HG03196 (cell line): ENCODE measurements around the gene EEF1B2.
"Not testable (repeated sequence)": the region's sequence is repeated elsewhere in the genome, so short reads cannot be mapped to it uniquely, and the experiment has no call there.

Source experiments
- ATAC-seq: cut with Tn5 transposase; IDR thresholded peaks from one replicate; pipeline ENCODE4 v1.9.1; 2021; ENCODE audit not compliant: unreplicated experiment

The EEF1B2 gene

DNA sequence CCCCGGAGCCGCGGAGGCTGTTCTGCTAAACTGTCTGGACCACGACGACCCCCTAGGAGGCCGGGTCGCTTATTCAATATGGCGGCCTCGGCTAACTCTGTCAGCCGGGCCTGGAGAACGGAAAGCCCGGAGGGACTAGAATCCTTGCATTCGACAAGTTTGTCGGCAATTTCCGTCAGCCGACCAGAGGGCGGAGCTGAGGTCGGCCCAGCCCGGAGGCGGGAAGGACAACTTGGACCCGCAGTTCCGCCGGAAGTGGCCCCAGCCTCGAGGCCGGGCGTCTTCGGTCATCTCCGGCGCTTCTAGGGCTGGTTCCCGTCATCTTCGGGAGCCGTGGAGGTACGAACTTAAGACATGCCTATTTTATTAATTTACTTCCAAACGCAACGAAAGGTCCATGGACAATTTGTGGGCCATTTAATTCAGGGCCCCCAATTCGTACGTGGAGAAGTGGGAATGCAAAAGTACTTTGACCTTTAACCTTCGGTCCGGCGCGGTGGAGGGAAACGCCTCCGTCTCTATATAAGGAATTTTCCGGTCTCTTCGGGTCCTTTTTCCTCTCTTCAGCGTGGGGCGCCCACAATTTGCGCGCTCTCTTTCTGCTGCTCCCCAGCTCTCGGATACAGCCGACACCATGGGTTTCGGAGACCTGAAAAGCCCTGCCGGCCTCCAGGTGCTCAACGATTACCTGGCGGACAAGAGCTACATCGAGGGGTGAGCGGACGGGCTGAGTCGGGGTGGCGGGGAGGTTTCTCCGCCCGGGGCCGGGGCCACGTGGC, at the start of gene EEF1B2, which contains the start of gene NDUFS1:
TSS of gene EEF1B2 (plus strand) at position 550 of the 779 bp plus-strand sequence. CDS start at position 635, 85 bp downstream.
TSS of gene NDUFS1 (minus strand) at position 99 of the 779 bp plus-strand sequence. CDS start 5,766 bp downstream, outside the sequence.
- ATAC-seq, result peak; percentile 94

- no peak for ATAC-seq
Observed at GRCh38 chr2:206112108-206112507, 47.6 kb upstream of the EEF1B2 start.

DNA sequence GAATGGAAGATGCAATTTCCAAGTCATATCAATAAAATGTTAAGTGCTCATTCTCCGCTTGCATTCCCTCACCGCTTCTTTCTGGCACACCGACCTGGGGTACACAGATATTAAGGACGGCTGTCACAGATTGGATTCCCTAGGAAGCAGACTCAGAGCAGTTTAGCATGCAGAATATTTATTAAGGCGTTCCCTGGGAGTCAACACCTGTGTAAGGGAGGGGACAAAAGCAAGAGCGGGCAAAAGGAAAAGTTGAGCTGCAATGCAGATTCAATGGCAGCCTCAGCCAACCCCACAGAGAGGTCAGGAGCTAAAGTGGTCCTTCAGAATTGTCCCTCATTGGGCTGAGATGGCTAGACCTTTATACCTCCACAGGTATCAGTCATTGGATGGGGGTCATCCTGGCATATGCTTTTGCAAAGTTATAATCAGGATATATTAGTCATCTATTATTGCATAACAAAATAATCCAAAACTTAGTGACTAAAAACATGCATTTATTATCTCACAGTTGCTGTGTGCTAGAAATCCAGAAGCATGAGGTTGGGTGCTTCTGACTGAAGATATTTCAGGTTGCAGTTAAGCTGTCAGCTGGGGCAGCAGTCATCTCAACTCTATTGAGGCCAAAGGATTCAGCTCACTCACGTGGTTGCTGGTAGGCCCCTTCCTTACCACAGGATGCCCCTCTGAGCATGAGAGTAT, 46.7 kb upstream of the EEF1B2 start:
- ATAC-seq, result no peak

DNA sequence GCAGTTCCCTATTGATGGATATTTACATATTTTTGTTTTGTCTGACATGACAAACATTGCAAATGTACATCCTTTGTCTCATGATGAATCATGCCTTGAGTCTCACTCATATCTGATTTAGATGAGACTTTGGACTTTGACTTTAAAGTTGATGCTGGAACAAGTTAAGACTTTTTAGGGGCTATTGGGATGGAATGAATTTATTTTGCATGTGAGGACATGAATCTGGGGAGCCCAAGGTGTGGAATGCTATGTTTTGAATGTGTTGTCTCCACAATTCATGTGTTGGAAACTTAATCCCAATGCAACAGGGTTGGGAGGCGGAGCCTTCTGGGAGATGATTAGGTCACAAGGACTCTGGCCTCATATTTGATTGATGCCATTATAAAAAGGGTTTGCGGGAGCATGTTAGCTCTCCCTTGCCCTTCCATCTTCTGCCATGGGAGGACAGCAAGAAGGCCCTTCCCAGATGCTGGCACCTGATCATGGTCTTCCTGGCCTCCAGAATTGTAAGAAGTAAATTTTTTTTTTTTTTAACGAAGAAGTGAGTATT, 44.6 kb upstream of the EEF1B2 start:
- ATAC-seq, result no peak

GRCh38 chr2:206116278-206116677, 43.4 kb upstream of the EEF1B2 start:
- ATAC-seq, result no peak

GRCh38 chr2:206122569-206122968, 37.1 kb upstream of the EEF1B2 start:
- not testable (repeated sequence) for ATAC-seq

GRCh38 chr2:206125901-206126300, 33.8 kb upstream of the EEF1B2 start:
- no peak for ATAC-seq

DNA sequence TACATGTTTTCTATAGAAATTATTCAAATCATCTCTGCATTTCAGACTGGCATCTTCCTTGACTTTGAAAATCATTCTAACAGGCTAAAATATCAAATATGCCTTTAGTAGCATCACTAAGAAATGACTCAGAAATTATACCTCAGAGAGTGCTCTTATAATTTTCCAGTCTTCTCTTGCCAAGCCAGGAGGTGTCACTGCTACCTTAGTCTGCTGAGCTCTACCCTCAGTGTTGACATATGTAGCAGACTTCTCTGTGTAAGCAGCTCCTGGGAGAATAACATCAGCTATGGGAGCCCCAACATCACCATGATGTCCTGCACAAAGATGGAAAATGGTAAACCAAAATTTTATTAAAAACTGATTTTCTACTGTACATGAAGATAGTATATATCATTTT, 32.0 kb upstream of the EEF1B2 start:
- no peak for ATAC-seq

DNA sequence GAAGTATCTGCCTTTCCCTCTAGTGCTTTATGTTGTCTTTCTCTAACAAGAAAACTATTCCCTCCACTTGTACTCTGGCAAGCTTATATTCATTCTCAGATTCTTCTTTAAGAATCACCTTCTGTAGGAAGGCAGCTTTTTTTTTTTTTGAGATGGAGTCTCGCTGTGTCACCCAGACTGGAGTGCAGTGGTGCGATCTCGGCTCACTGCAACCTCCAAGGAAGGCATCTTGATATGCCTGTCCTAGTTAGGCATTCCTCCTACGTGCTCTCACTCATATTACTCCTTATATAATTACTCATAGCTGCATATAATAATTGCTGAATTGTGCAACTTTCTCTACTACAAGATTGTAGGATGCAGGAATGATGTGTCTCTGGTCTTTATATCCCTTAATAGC, 16.2 kb upstream of the EEF1B2 start:
- ATAC-seq, result no peak

GRCh38 chr2:206144383-206144782, 15.3 kb upstream of the EEF1B2 start:
- no peak for ATAC-seq

GRCh38 chr2:206145665-206146064, 14.0 kb upstream of the EEF1B2 start:
- ATAC-seq, result no peak

GRCh38 chr2:206149330-206149729, 10.4 kb upstream of the EEF1B2 start:
- ATAC-seq, result no peak

DNA sequence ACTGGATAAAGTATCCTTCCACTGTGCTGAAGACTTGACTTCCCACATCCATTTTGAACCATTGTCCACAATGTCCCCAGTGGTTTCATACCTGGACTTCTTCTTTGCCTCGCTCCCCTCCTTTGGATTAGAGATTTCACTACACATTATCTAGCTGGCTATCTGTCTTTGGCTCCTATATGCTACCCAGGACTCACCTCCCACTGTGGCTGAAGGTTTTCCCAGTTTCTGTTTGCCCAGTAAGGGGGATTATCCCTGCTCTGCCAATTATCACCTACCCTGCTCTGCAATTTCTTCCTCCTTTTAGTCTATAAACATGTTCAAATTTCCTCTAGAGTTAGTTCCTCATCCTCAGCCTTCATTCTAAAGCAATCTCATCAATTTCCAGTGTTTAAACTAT, 9.5 kb upstream of the EEF1B2 start:
- no peak for ATAC-seq

DNA sequence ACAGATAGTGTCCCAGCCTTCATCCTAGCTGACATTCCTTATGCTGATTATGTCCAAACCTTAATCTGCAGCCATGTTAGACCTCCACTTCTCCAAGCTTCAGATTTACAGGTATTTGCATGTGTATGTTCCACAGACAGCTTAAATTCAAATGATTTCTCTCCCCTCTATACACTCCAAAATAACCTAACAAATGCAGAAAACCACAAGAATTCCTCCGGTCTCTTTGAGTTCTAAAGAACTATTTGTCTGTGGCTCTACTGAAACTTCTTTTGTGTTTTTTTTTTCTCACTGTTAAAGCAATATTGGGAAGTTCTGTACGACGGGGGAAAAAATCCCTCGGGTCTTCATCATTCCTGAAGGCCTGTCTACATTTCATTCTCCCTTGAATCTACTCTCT, 9.1 kb upstream of the EEF1B2 start:
- no peak for ATAC-seq

DNA sequence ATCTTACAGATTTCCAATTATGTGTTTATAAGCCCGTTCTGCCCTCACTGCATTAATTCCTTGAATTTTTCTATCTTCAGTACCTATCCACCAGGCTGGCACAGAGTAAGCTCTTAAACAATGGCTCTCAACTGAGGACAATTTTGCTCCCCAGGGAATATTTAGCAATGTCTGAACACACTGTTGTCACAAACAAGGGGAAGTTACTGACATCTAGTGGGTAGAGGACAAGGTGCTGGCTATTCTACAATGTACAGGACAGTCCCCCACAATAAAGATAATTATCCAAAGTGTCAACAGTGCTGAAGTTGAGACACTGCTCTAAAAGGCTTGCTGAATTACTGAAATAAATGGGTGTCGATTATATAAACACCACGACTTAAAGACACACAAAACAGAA, 5.5 kb upstream of the EEF1B2 start:
- peak; percentile 45 for ATAC-seq

- not testable (repeated sequence) for ATAC-seq
Observed at GRCh38 chr2:206157014-206157413, 2.7 kb upstream of the EEF1B2 start.

DNA sequence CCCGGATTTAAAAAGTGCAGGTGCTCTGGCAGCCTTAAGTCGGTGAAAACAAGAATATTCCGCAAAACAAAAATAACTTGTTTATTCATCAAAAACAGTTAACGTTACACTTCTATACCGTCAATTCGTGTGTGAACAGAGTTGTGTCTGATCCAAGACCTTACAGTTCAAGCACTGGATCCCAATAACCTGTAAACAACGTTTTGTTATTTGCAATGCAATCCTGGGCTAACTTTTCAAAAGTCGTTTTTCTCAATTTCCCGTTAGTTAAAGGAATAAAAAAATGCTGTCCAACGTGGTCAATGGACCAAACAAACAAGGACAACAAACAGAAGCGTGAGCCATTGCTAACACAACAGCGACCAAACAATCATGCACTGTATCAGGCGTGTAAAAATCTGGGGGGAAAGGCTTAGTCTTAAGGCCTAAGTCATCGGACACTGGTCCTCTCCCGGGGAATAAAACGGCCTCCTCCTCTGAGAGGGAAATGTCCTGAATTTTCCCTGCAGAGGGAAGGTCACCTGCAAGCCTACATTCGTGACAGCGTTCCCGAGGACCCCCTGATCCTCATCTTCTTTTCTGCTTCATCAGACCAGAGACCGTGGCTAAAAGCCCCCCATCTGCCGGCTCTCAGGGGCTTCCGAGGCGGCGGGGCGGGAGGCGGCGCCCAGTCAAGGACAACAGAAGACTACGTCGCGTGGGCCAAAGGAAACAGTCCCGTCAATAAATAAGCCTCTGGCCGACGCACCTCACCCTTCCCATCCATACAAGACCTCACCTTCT, 941 bp upstream of the EEF1B2 start:
- ATAC-seq, result peak; percentile 14

GRCh38 chr2:206160125-206160806, 571 bp downstream of the EEF1B2 start:
- ATAC-seq, result peak; percentile 45

DNA sequence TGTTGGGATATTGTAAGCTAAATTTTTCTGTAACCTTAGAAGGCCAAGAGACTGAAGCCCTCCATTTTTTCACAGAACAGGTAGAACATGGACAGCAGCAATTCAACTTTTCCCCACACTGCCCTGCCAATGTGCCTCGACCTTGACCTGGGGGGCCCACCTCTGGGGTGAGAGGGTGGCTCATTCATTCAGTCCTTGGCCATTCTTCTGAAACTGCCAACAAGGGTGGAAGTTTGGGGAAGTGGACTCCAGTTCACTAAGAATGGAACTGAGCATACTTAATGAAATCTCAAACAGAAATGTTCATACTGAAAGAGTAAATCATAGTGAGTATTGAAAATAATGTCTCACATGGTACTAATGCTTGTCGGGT, 1.1 kb downstream of the EEF1B2 start:
- no peak for ATAC-seq

DNA sequence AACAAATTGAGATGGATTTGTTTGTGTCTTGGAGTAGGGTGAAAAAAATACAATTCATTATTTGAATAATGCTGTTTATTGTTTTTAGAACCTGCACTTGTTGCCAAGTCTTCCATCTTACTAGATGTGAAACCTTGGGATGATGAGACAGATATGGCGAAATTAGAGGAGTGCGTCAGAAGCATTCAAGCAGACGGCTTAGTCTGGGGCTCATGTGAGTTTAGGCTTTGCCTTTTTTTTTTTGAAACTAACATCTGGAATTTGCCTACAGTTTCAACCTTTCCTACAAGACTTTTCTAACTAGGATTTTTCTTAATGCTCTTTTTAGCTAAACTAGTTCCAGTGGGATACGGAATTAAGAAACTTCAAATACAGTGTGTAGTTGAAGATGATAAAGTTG, 2.7 kb downstream of the EEF1B2 start:
- not testable (repeated sequence) for ATAC-seq
